Measurements from ENCODE around the gene DISP1.

DISP1 gene

GRCh38 chr1:222772996-222773379 is 41.9 kb upstream of the DISP1 start:
- no peak for DNase-seq (ENCODE audit: low read depth)
- no peak overlapping the region for H3K4me3 ChIP-seq (ENCODE audit: control insufficient read depth, low read depth, low read length)
- TF ChIP-seq CTCF (IDR thresholded peaks at IDR 0.05; ENCODE audit: control insufficient read depth, insufficient read depth, low read depth, low read length, missing control alignments), result no peak

- no peak for TF ChIP-seq CTCF (IDR thresholded peaks at IDR 0.05; ENCODE audit: control insufficient read depth, insufficient read depth, low read depth, low read length, missing control alignments)
- DNase-seq (ENCODE audit: low read depth), result no peak
- H3K4me3 ChIP-seq (ENCODE audit: control insufficient read depth, low read depth, low read length), result no peak overlapping the region
These were observed 37.4 kb upstream of the DISP1 start for GRCh38 chr1:222777463-222777862.

- TF ChIP-seq CTCF (IDR thresholded peaks at IDR 0.05; ENCODE audit: control insufficient read depth, insufficient read depth, low read depth, low read length, missing control alignments), result no peak
- no peak overlapping the region for H3K4me3 ChIP-seq (ENCODE audit: control insufficient read depth, low read depth, low read length)
- DNase-seq (ENCODE audit: low read depth), result no peak
These were observed 36.9 kb upstream of the DISP1 start for GRCh38 chr1:222777977-222778376.

GRCh38 chr1:222781251-222781650 is 33.6 kb upstream of the DISP1 start:
- TF ChIP-seq CTCF (IDR thresholded peaks at IDR 0.05; ENCODE audit: control insufficient read depth, insufficient read depth, low read depth, low read length, missing control alignments), result no peak
- DNase-seq (ENCODE audit: low read depth), result no peak
- H3K4me3 ChIP-seq (ENCODE audit: control insufficient read depth, low read depth, low read length), result no peak overlapping the region

- no peak for DNase-seq (ENCODE audit: low read depth)
- H3K4me3 ChIP-seq (ENCODE audit: control insufficient read depth, low read depth, low read length), result no peak overlapping the region
- no peak for TF ChIP-seq CTCF (IDR thresholded peaks at IDR 0.05; ENCODE audit: control insufficient read depth, insufficient read depth, low read depth, low read length, missing control alignments)
These were observed 31.8 kb upstream of the DISP1 start for GRCh38 chr1:222783051-222783450.

GRCh38 chr1:222784371-222784770 is 30.5 kb upstream of the DISP1 start:
- TF ChIP-seq CTCF (IDR thresholded peaks at IDR 0.05; ENCODE audit: control insufficient read depth, insufficient read depth, low read depth, low read length, missing control alignments), result no peak
- H3K4me3 ChIP-seq (ENCODE audit: control insufficient read depth, low read depth, low read length), result no peak overlapping the region
- DNase-seq (ENCODE audit: low read depth), result no peak

GRCh38 chr1:222784916-222785315 is 29.9 kb upstream of the DISP1 start:
- no peak for TF ChIP-seq CTCF (IDR thresholded peaks at IDR 0.05; ENCODE audit: control insufficient read depth, insufficient read depth, low read depth, low read length, missing control alignments)
- DNase-seq (ENCODE audit: low read depth), result no peak
- H3K4me3 ChIP-seq (ENCODE audit: control insufficient read depth, low read depth, low read length), result no peak overlapping the region

All from AG09309 (cell line).